GM19238 (cell line): ENCODE results near the gene SLC2A9.
A peak's percentile ranks its signal among the peaks of the same experiment; 100 is the strongest.

Experiments
- DNase-seq: peaks from one replicate; pipeline ENCODE4 v3.0.0; 2011; ENCODE audit warnings: low spot score; ENCODE audit not compliant: insufficient read length

The SLC2A9 gene

DNA sequence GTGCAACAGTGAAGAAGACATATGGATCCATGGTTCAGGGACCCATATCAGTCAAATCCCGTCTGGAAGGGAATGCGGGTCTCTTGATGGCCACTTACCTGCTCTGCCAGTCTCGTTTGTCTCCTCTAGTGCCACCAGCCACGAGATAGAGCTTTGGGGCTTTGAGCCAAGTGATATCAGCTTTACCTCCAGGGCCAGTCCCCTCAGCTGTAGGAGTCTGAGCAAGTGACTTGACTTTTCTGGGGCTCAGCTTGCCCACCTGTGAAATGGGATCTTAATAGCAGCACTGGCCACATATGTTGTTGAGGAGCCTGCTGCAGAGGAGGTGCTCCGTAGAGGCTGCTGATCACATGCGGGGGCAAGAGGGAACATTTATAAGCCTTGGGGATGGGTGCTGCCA, 1.2 kb downstream of the SLC2A9 start:
- DNase-seq, result no peak

DNA sequence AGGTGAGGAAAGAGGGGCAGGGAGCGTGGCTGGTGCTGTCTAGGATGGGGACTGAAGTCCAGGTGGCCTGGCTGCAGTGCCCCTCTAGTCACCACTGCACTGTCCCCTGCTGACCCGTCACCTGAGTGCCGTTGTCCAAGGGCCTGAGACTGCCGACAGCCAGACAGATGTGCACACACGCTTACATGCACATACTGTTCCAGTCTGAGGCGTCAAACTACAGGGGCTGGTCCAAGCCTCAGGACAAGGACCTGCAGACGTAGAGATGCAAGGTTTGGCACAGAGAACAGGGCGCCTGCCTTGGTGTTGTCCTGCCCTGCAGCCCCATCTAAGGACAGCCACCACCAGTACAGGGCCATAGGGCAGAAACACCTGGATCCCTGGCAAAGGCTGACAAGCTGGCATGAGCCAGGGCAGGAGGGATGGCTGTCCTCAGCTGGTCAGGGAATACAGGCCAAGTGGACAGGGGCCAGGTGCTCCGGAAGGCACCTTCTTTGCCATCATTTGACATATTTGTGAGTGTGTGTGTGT, 1.7 kb downstream of the SLC2A9 start:
- DNase-seq, result no peak

DNA sequence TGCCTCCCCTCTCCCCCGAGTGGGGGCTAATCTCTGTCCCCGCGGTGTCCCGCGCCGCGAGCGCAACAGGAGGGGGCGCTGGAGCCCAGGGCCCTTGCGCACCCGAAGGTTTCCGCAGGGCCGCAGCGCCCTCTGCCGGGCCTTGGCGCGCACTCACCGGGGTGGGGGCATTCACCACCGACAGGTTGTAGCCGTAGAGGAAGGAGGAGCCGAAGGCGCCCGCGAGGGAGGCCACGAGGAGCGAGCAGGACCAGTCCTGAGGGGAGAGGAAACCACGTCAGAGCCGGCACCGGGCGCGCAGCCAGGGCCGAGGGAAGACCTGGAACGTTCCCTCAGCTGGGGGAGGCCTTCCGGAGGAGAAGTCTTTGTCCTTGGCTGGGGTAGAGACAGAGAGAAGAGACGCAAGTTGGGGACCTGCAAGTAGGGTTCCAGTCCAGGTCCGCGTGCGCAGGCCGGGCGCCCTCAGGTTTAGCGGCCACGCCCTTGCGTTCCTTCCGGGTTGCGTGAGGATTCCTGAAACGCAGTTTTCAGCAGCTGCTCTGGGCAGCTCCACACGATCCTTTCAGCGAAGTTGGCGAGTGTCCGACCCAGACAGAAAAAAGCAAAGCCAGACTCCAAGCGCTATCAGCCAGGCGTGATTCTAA, 2.4 kb downstream of the SLC2A9 start:
- peak; percentile 92 for DNase-seq

DNA sequence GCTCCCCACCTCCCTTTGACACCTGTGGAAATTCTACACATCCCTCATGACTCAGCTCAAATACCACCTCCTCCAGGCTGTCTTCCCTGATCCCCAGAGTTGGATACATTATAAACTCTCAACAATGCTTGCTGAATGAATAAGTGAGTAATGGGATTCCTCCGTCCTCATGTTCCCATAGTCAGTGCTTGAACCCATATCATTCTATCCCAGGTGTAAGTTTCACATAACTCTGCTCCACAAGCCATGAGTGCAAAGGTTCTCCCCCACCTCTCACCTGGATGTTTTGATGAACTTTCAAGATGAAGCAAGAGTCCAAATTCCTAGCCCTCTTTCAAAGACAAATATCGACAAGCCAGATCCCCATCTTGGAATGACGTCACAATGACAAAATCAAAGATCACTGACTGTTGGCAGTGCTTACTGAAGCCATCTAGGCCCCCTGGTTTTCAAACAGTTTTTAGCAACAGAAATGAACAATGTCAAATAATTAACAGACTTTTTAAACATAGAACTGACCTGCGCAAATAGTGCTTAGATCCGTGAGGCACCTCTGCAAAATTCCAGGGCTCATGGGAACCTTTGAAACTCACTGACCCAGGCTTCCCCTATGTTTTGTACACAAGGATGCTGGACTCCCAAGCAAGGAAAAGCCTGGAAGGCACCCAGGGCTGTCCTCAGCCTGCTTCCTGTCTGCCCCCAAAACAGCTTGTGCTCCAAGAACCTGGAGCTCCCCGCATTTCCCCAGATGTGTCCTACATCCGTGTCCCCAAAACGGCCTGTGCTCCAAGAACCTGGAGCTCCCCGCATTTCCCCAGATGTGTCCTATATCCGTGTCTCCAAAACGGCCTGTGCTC, 4.0 kb downstream of the SLC2A9 start:
- no peak for DNase-seq

DNA sequence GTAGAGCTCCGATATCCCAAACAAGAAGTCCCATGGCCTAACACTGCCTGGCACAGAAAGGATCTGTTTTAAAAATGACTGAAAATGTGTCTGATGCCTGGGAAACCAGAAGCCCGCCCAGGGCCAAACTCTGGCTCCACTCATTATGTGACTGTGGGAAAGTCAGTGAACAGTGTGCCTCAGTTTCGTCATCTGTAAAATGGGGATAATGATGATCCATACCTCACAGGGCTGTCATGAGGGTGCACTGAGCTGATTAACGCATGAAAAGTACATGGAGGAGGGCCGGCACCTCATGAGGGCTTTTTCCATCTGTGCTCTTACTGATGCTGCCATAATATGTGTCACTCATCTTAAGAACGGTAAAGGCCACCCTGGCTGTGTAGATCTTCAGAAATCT, 5.1 kb downstream of the SLC2A9 start:
- no peak for DNase-seq

DNA sequence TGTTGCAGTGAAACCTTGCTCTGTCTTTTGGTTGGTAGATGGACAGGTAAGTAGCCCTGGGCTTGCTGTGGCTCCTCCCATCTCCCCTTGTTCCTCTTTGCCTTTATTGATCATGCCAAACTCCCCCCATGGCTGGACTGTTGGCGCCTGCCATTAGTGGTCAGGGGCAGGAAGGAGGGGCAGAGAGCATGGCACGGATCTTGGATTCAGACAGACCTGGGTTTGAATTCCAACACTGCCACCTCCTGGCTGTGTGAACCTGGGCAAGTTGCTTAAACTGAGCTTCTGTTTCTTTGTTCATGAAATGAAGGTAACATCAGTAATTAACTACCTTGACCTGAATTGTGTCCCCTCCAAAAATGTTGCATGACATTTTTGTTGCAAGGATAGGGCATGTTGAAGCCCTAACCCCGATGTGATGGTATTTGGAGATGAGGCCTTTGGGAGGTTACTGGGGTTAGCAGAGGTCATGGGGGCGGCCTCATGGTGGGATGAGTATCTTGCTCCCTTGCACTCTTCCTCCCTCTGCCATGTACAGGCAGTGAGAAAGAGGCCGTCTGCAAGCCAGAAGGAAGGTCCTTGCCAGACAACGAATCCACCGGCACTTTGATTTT, 6.0 kb downstream of the SLC2A9 start:
- DNase-seq, result no peak

DNA sequence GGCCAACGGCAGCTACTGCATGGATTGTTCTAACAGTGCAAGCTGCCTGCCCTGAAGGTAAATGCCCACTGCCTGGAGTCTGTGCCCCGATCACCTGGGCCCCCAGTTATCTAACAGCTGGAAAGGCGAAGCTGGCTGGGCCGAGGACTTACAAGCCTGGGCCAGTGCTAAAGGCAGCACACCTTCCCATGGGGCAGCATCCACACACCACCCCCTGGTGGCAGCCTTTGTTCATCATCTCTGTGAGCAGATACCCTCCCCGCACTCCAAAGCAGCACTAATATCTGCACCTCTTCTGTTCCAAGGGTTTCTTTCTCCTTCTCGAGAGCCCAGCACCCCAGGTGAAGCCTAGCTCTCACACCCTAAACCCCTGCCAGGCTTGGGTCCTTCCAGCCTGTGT, 7.6 kb downstream of the SLC2A9 start:
- no peak for DNase-seq

DNA sequence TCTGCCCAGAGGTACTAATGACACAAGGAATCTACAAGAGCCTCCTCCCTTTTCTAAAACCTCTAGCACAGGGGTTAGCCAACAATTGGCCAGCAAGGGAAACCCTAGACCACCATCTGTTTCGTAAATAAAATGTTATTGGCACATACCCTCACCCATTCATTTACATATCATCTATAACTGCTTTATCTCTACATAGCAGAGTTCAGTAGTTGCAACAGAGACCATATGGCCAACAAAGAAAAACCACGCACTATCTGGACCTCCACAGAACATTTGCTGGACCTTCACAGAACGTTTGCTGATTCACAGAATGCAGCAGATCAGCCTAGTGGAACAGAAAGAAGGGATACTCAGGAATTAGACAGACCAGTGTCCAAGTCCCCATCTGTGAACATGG, 9.4 kb downstream of the SLC2A9 start:
- DNase-seq, result no peak

DNA sequence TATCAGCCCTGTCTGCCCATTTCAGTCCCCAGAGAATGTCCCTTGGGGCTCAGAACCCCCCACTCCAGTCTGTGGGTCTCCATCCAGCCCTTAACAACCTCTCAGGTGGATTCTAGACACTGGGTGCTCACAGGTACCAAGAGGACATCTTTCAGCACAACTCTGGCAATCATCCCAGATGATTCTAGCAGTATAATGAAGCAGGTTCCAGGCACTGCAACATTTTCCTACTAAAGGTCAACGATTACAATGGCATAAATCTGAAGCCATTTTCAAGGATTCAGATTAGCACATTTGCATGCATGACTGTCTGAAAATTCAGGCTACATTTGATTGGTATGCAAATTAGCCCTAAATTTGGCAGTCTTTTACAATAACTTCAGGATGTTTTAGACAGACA, 10.0 kb downstream of the SLC2A9 start:
- DNase-seq, result no peak

DNA sequence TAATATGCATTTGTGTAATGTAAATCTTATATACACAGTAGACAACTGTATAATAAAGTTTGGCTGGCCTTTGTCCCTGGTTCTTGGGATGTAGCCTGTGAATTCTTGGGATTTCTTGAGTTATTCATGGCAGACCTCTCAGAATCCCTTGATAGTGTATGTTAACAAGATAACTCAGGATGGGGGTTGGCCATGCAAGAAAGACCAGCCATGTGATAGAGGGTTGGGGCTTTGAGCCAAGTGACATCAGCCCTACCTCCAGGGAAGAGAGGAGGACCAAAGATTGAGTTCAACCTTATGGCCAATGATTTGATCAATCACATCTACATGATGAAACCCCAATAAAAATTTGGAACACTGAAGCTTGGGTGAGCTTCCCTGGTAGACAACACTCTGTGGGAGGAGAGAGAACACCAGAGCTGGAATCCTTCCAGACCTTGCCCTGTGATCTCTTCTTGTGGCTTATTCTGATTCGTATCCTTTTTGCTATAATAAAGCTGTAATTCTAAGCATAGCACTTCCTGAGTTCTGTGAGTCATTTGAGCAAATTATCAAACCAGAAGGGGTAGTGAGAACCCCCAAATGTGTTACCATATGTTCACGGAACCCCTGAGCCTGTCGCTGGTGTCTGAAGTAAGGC, 11.3 kb downstream of the SLC2A9 start:
- DNase-seq, result no peak

DNA sequence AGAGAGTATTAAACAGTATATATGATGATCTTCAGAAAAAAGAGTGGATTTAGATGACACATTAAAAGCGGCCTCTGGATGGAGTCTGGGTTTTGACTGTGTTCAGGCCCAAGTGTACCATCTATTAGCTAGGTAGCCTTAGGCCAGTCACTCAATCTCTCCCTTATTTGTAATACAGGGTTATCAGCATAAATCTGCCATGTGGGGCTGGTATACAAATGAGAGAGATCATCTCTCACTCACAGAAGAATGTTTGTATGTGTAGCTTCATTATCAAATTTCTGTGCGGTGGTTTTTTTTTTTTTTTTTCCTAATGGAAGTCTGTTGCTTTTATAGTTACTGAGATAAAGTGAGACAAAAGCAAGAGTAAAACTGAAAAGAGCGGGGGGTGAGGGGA, 12.7 kb downstream of the SLC2A9 start:
- DNase-seq, result no peak

DNA sequence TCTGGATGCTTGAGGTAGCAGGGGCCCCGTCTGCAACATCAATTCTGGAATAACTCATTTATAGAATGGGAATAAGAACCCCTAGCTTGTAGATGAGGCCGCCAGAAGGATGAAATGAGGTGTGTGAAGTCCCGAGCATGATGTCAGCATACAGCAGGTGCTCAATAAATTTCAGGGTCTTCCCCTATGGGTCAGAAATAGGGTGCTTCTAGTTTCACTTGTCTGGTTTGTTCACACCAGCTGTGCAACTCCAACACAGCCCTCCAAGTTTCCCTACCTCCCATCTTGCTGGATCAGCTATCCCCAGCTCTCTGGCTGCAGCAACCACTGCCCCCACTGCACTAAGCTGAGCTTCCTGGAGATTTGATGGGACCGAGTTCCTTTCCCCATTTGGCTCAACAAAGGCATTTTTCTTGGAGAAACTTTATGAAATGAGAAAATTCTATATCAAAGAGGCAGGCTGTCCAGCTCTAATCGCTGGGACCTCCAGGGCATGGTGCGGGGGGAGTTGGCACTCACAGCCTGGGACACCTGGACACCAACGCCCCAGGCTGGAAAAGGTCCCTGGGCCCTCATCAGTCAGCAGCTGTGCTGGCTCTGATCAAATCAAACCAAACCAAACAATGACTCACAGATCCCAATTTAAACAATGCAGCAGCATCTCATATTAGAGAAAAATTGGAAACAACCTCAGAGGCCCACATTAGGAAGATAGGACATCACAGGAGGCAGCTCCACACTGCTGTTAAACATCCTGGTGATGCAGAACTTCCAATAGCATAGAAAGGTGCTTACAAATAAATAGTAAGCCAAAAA, 13.3 kb downstream of the SLC2A9 start:
- no peak for DNase-seq

DNA sequence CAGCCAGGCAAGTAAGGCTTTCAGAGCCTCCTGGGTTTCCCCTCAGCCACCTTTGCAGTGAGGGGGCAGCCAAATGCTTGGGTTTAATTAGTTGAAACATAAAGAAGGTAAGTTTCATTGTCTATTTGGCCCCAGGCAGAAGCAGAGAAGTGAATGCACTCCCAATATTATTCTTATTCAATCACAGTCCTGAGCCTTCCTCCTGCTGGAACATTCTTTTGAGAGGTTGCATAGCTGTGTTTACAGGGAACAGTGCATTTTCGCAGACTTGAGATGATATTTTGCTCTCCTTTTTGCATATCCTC, 13.9 kb downstream of the SLC2A9 start:
- no peak for DNase-seq

DNA sequence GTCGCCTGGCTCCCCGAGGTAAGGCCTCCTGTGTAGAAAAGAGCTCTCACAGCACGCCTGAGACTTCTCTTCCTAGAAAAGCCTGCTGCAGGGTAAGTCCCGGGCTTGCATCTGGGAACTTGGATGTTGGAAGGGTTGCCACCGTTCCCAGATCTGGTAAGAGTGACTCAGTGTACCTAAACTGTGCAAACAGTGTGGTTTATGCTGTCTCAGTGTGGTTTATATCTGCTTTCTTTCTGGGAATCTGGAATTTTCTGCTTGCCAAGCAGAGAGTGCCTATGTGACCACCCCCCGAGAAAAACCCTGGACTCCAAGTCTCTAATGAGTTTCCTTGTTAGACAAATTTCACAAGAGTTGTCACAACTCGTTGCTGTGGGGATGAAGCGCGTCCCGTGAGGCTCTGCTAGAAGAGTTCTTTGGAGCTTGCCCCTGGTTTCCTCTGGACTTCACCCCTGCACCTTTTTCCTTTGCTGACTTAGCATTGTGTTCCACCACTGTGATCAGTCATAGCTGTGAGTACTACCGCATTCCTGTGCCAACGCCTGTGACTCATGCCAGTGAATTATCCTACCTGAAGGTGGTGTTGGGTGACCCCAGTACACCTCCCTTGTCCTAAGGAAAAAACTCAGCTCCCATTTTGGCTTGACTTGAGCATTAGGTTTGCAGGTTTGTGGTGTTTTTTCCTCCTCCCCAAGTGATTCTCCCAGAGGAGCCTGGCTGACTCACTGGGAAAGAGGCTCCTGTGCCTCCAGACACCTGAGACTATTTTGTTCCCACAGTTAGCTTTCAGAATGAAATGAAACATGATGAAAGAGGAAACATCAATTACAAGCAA, 14.5 kb downstream of the SLC2A9 start:
- DNase-seq, result no peak

DNA sequence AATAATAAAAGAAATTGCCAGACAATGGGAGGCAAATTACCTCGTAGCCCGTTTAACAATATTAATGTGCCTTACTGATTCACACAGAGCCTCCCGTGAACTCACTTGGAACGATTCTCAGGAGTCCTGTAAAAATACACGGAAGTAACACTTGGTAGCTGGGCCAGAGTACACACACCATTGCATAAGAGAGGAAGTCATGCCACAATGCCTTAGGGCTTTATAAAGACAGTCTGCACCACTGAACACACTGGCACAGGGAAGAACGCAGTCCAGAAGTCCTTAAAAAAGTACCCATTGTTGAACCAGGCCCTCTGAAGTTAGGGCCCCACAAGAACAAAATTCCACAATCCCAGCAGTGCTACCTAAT, 15.1 kb downstream of the SLC2A9 start:
- DNase-seq, result no peak

DNA sequence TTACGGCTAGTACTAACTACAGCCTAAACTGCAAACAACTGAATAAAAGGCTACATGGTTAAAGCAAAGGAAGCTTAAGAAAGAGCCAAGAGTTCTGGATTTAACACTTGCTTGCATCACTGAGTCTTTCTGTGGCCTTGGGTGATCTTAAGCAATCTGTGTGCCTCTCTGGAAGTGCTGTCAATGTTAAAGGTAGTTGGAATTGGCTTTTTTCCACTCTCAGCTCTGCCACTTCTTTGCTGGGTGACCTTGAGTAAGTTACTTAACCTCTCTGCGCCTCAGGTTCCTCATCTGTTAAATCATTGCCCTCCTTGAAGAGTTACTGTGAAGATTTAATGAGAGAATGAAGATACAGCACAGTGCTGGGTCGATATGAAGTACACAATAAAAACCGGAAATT, 15.7 kb downstream of the SLC2A9 start:
- DNase-seq, result no peak

DNA sequence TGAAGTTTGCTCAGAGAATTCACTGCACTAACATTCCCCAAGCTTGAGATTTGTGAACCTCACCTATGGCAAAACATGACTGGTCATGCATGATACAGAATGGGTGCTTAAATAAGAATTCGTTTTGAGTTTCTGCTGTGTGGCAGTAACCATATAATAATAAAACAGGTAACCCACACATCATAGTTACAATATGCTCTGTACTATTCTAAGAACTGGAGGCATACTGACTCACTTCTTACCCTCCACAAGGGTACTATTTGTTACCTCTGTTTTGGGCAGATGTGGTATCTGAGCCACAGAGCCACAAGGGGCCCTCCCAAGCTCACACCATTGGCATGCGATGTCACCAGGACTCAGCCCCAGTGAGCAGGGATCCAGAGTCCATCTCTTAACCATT, 17.6 kb downstream of the SLC2A9 start:
- DNase-seq, result no peak

DNA sequence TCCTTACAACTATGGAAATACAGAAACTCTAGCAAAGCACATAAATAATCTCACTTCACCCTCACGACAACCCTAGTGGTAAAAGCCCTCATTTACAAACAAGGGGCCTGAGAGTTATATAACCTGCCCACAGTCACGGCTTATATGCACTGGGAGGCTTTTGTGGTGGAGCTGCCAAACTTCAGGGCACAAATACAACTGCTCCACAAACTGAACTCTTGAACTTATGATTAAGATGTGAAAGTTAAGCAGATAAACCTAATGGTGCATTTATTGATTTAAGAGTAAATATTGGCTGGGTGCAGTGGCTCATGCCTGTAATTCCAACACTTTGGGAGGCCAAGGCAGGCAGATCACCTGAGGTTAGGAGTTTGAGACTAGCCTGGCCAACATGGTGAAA, 19.0 kb downstream of the SLC2A9 start:
- no peak for DNase-seq

DNA sequence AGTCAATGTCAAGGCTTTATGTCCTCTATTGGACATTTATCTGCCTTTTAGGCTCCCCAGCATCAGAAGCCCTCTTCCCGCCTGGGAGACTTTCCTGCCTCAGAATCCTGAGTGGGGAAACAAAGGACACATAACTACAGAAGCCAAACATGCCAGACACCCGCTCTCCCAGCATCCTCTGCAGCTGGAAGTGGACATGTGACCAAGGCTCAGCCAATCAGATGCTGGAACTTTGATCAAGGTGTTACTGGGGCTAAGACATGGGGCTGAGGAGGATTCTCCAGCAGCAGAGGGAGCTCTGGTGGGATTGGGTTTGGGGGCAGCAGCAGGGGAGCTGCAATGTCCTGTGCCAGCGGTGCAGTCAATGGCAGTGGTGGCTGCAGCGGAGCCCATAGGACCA, 19.5 kb downstream of the SLC2A9 start:
- no peak for DNase-seq

DNA sequence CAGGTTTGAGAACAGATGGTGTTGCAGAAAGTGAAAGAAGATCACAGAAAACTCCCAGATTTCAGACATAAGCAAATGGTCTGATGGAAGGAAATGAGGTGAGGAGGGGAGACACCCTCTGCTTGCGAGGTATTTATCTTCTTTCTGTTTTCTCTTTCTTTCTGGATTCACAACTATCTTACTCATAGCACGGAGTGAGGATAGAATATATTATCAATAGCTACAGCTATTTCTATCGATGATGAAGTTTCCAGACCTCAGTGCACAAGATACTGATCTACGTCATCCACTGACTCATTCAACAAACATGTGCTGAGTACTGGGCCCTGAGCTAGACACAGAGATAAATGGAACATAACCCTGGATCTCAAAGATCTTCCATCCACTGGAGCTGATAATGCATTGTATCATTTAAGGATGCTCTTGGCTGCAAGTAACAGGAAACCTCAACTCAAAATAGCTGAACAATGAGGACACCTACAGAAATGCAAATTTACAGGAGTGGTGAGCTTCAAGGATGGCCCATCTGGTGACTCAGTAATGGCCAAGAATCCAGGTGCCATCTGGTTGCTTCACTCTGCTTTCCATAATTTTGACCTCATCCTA, 21.2 kb downstream of the SLC2A9 start:
- no peak for DNase-seq
